AG09319 (cell line): ENCODE results near the gene MARS1.
"Not testable (repeated sequence)": the region's sequence is repeated elsewhere in the genome, so short reads cannot be mapped to it uniquely, and the experiment has no call there.

Experiments used
- DNase-seq: peaks from one replicate; pipeline ENCODE4 v3.0.0-alpha.2; 2010; ENCODE audit warnings: low read depth; ENCODE audit errors: extremely low read depth
- TF ChIP-seq, protein P1 (sequence below): IDR thresholded peaks from 2 replicates; pipeline ENCODE4 v1.5.1; 2011; ENCODE audit warnings: low read depth, mild to moderate bottlenecking, inconsistent platforms, low read length, moderate library complexity

MARS1 gene

DNA sequence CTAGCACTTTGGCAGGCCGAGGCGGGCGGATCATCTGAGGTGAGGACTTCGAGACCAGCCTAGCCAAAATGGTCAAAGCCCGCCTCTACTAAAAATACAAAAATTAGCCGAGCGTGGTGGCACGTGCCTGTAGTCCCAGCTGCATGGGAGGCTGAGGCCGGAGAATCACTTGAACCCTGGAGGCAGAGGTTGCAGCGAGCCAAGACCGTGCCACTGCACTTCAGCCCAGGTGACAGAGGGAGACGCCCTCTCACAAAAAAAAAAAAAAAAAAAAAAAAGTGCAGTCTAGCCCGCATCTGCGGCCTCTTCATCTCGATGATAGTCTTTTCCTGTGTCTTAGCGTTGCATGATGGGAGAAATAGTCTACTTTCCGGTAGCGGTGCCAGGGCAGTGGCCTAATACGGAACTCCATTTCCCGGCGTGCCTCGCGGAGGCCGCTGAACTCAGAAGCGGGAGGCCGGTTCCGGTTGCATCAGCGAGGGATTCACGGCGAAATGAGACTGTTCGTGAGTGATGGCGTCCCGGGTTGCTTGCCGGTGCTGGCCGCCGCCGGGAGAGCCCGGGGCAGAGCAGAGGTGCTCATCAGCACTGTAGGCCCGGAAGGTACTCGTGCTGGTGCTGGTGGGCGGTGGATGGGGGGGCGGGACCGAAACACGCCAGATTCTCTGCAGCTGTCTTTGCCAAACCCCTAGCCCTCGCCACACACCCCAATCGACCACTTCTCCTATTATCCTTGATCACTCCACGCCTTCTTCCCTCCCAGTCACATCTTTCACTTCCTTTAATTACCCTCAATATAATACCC, at the start of gene MARS1:
MARS1 (plus strand) TSS at position 472 of the 805 bp plus-strand sequence; CDS start at position 495, 23 bp downstream.
- TF ChIP-seq, protein P1, sequence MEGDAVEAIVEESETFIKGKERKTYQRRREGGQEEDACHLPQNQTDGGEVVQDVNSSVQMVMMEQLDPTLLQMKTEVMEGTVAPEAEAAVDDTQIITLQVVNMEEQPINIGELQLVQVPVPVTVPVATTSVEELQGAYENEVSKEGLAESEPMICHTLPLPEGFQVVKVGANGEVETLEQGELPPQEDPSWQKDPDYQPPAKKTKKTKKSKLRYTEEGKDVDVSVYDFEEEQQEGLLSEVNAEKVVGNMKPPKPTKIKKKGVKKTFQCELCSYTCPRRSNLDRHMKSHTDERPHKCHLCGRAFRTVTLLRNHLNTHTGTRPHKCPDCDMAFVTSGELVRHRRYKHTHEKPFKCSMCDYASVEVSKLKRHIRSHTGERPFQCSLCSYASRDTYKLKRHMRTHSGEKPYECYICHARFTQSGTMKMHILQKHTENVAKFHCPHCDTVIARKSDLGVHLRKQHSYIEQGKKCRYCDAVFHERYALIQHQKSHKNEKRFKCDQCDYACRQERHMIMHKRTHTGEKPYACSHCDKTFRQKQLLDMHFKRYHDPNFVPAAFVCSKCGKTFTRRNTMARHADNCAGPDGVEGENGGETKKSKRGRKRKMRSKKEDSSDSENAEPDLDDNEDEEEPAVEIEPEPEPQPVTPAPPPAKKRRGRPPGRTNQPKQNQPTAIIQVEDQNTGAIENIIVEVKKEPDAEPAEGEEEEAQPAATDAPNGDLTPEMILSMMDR = no peak
- DNase-seq = peak; percentile 90

DNA sequence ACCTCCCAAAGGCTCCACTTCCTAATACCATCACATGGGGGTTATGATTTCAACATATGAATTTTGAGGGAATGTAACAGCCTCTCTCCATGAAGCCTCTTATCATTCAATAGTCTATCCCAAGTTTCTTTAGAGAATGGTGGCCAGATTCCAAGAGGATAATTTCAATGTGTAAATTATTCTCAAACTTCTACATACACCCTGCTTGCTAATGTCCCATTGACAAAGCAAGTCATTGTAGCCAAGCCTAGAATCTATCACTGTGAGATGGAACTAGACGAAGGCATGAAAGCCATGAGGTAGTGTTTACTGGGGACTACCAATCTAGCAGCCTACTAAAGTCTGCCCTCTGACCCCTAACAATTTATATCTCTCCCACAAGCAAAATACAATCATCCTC, 49.5 kb upstream of the MARS1 start:
- no peak for DNase-seq
- TF ChIP-seq, protein P1 = no peak

DNA sequence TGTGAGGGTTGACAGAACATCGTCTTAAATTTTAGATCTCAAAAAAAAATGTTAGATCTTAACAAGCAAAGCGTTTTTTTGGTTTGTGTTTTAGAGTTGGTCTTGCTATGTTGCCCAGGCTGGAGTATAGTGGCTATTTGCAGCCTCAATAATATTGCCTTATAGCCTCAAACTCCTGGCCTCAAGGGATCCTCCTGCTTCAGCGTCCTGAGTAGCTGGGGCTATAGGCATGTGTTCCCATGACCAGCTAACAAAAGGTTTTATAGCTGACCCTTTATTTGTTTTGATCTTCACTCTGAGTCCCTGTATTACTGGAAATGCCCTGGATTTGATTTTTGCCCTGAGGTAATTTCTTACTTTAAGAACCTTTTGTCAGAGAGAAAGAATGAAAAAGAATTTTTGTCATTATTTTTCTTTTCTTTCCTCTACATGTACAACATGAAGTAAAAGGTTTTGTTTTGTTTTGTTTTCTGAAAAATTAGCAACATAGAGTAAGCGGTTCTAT, 48.1 kb upstream of the MARS1 start:
- TF ChIP-seq, protein P1 = no peak
- no peak for DNase-seq

GRCh38 chr12:57441393-57441792, 46.5 kb upstream of the MARS1 start:
- DNase-seq = not testable (repeated sequence)

GRCh38 chr12:57441846-57442427, 45.9 kb upstream of the MARS1 start:
- no peak for DNase-seq
- TF ChIP-seq, protein P1 = no peak

GRCh38 chr12:57444337-57444736, 43.5 kb upstream of the MARS1 start:
- not testable (repeated sequence) for DNase-seq

DNA sequence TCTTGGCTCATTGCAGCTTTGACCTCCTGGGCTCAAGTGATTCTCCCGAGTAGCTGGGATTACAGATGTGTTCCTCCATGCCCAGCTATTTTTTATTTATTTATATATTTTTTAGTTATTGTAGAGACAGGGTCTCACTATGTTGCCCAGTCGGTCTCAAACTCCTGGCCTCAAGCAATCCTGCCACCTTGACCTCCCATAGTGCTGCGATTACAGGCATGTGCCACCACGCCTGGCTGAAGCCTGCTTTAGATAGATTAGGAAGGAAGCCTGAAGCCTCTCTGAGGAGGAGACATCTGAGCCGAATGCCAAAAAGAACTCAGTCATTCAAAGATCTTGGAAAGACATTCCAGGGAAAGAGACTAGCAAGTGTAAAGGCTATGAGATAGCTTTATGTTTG, 43.1 kb upstream of the MARS1 start:
- DNase-seq = no peak
- TF ChIP-seq, protein P1 = no peak

DNA sequence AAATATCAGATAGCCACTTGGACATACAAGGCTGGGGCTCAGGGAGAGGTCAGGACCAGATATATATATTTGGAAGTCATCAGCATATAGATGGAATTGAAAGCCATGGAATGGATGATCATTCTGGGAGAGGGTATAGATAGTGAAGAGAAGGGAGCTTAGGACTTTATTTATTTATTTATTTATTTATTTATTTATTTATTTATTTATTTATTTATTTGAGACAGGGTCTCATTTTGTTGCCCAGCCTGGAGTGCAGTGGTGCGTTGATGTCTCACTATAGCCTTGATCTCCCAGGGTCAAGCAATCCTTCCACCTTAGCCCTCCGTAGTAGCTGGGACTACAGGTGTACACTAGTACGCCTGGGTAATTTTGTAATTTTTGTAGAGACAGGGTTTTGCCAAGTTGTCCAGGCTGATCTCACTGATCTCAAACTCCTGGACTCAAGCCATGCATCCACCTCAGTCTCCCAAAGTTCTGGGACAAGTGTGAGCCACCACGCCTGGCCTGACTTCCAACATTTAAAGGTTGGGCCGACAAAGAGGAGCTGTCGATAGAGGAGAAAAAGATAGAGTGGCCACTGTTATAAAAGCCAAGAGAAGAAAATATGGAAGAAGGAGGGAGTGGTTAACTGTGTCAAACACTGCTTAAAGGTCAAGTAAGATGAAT, 41.4 kb upstream of the MARS1 start:
- TF ChIP-seq, protein P1 = no peak
- no peak for DNase-seq
